ENCODE measurements around the gene LANCL2. TPM values are rescaled to one million over a fixed set of nuclear protein-coding genes. Genes with fewer than 3 reads are reported as not detected.

The LANCL2 gene
- total RNA-seq, 1 donor from 2014 or later, result 11.6 TPM

DNA sequence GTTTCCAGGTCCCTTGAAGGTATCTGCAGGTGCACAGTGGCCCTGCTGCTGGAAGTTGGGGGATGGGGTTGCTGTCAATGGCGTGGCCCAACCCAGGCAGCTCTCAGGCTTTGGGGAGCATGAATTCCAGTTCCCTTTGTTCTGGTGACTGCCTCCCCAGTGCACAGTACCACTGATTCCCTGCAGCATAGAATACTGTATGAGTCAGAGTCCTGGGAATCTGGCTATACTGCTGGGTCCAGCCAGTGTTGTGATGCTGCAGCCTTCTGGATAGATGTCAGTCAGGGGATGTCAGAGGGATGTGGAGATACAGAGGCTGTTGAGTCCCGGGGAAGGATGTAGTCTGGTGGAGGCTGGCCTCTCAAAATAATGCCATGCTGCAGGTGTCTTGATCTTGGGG lies 99.3 kb downstream of the LANCL2 start:
- no peak for DNase-seq (ENCODE audit: extremely low spot score, unreplicated experiment)
- TF ChIP-seq, protein P1, sequence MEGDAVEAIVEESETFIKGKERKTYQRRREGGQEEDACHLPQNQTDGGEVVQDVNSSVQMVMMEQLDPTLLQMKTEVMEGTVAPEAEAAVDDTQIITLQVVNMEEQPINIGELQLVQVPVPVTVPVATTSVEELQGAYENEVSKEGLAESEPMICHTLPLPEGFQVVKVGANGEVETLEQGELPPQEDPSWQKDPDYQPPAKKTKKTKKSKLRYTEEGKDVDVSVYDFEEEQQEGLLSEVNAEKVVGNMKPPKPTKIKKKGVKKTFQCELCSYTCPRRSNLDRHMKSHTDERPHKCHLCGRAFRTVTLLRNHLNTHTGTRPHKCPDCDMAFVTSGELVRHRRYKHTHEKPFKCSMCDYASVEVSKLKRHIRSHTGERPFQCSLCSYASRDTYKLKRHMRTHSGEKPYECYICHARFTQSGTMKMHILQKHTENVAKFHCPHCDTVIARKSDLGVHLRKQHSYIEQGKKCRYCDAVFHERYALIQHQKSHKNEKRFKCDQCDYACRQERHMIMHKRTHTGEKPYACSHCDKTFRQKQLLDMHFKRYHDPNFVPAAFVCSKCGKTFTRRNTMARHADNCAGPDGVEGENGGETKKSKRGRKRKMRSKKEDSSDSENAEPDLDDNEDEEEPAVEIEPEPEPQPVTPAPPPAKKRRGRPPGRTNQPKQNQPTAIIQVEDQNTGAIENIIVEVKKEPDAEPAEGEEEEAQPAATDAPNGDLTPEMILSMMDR (IDR thresholded peaks at IDR 0.05), result no peak
- H3K9me3 Mint-ChIP-seq (ENCODE audit: unreplicated experiment), result peaks cover 22% of the 10 kb centered on the region
- H3K27me3 Mint-ChIP-seq (ENCODE audit: unreplicated experiment), result no peaks in the 10 kb centered on the region
- no peak overlapping the region for H3K4me3 Mint-ChIP-seq (ENCODE audit: unreplicated experiment)
- peaks cover 51% of the 10 kb centered on the region for H3K36me3 Mint-ChIP-seq (ENCODE audit: unreplicated experiment)
- H3K4me1 Mint-ChIP-seq (ENCODE audit: unreplicated experiment), result no peaks in the 10 kb centered on the region
- H3K27ac Mint-ChIP-seq (ENCODE audit: unreplicated experiment), result no peak overlapping the region

DNA sequence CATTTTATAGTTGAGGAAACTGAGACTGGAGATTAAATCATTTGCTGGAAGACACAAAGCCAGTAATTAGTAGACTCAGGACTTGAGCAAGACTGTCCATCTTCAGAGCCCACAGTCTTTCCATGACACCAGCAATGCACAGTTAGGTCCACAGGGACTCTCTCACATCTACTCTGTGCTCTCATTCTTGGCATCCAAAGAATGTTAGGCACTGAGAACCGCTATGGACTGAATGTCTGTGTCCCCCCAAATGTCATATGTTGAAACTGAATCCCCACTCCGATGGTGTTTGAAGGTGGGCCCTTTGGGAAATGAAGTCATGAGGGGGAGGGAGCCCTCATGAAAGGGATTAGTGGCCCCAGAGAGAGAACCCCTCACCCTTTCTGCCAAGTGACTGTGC lies 100.6 kb downstream of the LANCL2 start:
- Mint-ChIP-seq H3K4me1 (ENCODE audit: unreplicated experiment) (no peaks in the 10 kb centered on the region), H3K36me3 (ENCODE audit: unreplicated experiment) (peaks cover 50% of the 10 kb centered on the region), H3K27me3 (ENCODE audit: unreplicated experiment) (no peaks in the 10 kb centered on the region), H3K4me3 (ENCODE audit: unreplicated experiment) (no peak overlapping the region), H3K9me3 (ENCODE audit: unreplicated experiment) (peaks cover 11% of the 10 kb centered on the region), H3K27ac (ENCODE audit: unreplicated experiment) (no peak overlapping the region)
- no peak for DNase-seq (ENCODE audit: extremely low spot score, unreplicated experiment)
- TF ChIP-seq, protein P1 (IDR thresholded peaks at IDR 0.05), result no peak

DNA sequence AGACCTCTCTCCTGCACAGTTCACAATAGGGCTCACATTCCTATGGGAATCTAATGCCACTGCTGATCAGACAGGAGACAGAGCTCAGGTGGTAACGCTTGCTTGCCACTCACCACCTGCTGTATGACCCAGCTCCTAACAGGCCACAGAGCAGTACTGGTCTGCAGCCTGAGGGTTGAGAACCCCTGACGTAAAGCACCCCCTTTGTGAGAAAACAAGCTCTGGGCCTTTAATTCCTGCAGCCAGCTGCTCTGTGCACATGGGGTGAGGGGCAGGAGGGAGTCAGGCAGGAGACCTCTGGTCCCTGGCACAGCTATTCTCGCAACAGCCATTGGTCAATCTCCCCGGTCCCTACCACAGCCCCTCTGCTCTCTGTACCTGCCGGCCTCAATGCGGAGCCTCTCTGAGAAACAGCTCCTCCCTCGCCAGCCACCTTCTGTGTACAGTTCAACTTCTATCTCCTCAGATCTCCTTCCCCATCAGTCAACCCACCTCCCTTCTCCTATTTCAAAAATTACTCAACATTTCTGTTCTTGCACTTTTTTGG lies 102.0 kb downstream of the LANCL2 start:
- Mint-ChIP-seq H3K36me3 (ENCODE audit: unreplicated experiment) (peaks cover 50% of the 10 kb centered on the region), H3K4me3 (ENCODE audit: unreplicated experiment) (no peak overlapping the region), H3K27ac (ENCODE audit: unreplicated experiment) (no peak overlapping the region), H3K4me1 (ENCODE audit: unreplicated experiment) (no peaks in the 10 kb centered on the region), H3K9me3 (ENCODE audit: unreplicated experiment) (peaks cover 4% of the 10 kb centered on the region), H3K27me3 (ENCODE audit: unreplicated experiment) (no peaks in the 10 kb centered on the region)
- TF ChIP-seq, protein P1 (IDR thresholded peaks at IDR 0.05), result no peak
- no peak for DNase-seq (ENCODE audit: extremely low spot score, unreplicated experiment)

DNA sequence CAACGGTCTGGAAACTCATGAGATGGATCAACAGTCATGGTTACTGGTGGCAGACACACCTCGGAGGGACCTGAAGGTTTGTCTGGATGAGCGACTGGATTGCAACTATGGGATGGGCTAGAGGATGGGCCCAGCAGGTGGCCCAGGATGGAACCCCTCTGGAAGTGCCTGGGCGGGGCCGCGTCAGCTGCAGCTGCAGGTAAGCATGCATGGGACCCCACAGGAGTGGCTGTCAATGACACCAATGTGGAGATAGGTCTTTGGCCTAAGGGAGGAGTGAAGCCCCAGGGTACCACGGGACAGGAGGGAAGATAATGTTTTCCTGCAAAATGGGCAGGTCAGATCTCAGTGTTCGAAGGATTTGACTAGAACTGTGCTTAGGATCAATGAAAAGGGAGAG lies 103.4 kb downstream of the LANCL2 start:
- Mint-ChIP-seq H3K36me3 (ENCODE audit: unreplicated experiment) (peaks cover 39% of the 10 kb centered on the region), H3K27ac (ENCODE audit: unreplicated experiment) (no peak overlapping the region), H3K27me3 (ENCODE audit: unreplicated experiment) (no peaks in the 10 kb centered on the region), H3K9me3 (ENCODE audit: unreplicated experiment) (no peaks in the 10 kb centered on the region), H3K4me3 (ENCODE audit: unreplicated experiment) (no peak overlapping the region), H3K4me1 (ENCODE audit: unreplicated experiment) (no peaks in the 10 kb centered on the region)
- DNase-seq (ENCODE audit: extremely low spot score, unreplicated experiment), result no peak
- TF ChIP-seq, protein P1 (IDR thresholded peaks at IDR 0.05), result no peak

DNA sequence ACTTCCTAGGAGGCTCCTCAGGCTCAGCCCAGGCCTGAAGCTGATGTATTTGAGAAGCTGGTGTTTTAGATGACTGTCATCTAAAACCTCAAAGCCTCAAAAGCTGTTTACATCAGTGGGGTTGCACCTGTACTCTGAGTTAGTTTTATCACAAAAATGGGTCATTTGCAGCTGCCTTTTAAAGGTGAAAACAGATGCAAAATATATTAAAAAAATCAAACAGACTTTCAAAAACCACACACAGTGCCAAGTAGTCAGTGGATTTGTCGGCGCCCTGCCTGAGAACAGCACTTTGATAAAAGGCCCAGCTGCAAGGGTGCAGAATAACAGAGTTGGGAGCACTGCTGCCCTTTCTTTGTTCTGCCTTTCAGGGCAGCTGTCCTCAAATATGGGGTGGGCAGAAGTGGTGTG lies 104.1 kb downstream of the LANCL2 start:
- peaks cover 35% of the 10 kb centered on the region for H3K36me3 Mint-ChIP-seq (ENCODE audit: unreplicated experiment)
- no peaks in the 10 kb centered on the region for H3K9me3 Mint-ChIP-seq (ENCODE audit: unreplicated experiment)
- no peaks in the 10 kb centered on the region for H3K4me1 Mint-ChIP-seq (ENCODE audit: unreplicated experiment)
- no peak overlapping the region for H3K27ac Mint-ChIP-seq (ENCODE audit: unreplicated experiment)
- no peaks in the 10 kb centered on the region for H3K27me3 Mint-ChIP-seq (ENCODE audit: unreplicated experiment)
- TF ChIP-seq, protein P1 (IDR thresholded peaks at IDR 0.05), result no peak
- no peak for DNase-seq (ENCODE audit: extremely low spot score, unreplicated experiment)
- no peak overlapping the region for H3K4me3 Mint-ChIP-seq (ENCODE audit: unreplicated experiment)

Data from osteocyte (in vitro differentiated cells).